ENCODE measurements around the gene IGF2BP1.
"Not testable (repeated sequence)": the region's sequence is repeated elsewhere in the genome, so short reads cannot be mapped to it uniquely, and the experiment has no call there.

The IGF2BP1 gene

GRCh38 chr17:49054342-49055092 is 57.3 kb downstream of the IGF2BP1 start:
- no peak for DNase-seq (ENCODE audit: low spot score)

- no peak for DNase-seq (ENCODE audit: low spot score)
Measured at GRCh38 chr17:49055181-49055927, 58.2 kb downstream of the IGF2BP1 start.

GRCh38 chr17:49061524-49061943 is 64.3 kb downstream of the IGF2BP1 start:
- no peak for DNase-seq (ENCODE audit: low spot score)

- no peak for DNase-seq (ENCODE audit: low spot score)
Measured at GRCh38 chr17:49063652-49064051, 66.5 kb downstream of the IGF2BP1 start.

- no peak for DNase-seq (ENCODE audit: low spot score)
Measured at GRCh38 chr17:49067163-49067562, 70.0 kb downstream of the IGF2BP1 start.

GRCh38 chr17:49069585-49070273 is 72.5 kb downstream of the IGF2BP1 start:
- DNase-seq (ENCODE audit: low spot score) = no peak

GRCh38 chr17:49071106-49071505 is 73.9 kb downstream of the IGF2BP1 start:
- no peak for DNase-seq (ENCODE audit: low spot score)

- DNase-seq (ENCODE audit: low spot score) = no peak
Measured at GRCh38 chr17:49074851-49075540, 77.8 kb downstream of the IGF2BP1 start.

- no peak for DNase-seq (ENCODE audit: low spot score)
Measured at GRCh38 chr17:49076573-49077384, 79.6 kb downstream of the IGF2BP1 start.

GRCh38 chr17:49078248-49078647 is 81.1 kb downstream of the IGF2BP1 start:
- DNase-seq (ENCODE audit: low spot score) = no peak

GRCh38 chr17:49079840-49080663 is 82.9 kb downstream of the IGF2BP1 start:
- DNase-seq (ENCODE audit: low spot score) = no peak

GRCh38 chr17:49082231-49082630 is 85.0 kb downstream of the IGF2BP1 start:
- no peak for DNase-seq (ENCODE audit: low spot score)

- DNase-seq (ENCODE audit: low spot score) = not testable (repeated sequence)
Measured at GRCh38 chr17:49085046-49085445, 87.9 kb downstream of the IGF2BP1 start.

- DNase-seq (ENCODE audit: low spot score) = no peak
Measured at GRCh38 chr17:49085565-49086315, 88.6 kb downstream of the IGF2BP1 start.

GRCh38 chr17:49086316-49086605 is 89.1 kb downstream of the IGF2BP1 start:
- no peak for DNase-seq (ENCODE audit: low spot score)

GRCh38 chr17:49086649-49087048 is 89.5 kb downstream of the IGF2BP1 start:
- no peak for DNase-seq (ENCODE audit: low spot score)

GRCh38 chr17:49089094-49089493 is 91.9 kb downstream of the IGF2BP1 start:
- no peak for DNase-seq (ENCODE audit: low spot score)

GRCh38 chr17:49090878-49091594 is 93.9 kb downstream of the IGF2BP1 start:
- DNase-seq (ENCODE audit: low spot score) = no peak

- no peak for DNase-seq (ENCODE audit: low spot score)
Measured at GRCh38 chr17:49093131-49093530, 95.9 kb downstream of the IGF2BP1 start.
